HG03196 (cell line): ENCODE data around the gene MOAP1.
"Not testable (repeated sequence)": the region's sequence is repeated elsewhere in the genome, so short reads cannot be mapped to it uniquely, and the experiment has no call there.

Experiments used
- ATAC-seq: cut with Tn5 transposase; IDR thresholded peaks from one replicate; pipeline ENCODE4 v1.9.1; 2021; ENCODE audit not compliant: unreplicated experiment

MOAP1 gene

GRCh38 chr14:93150227-93151208, 34.2 kb downstream of the MOAP1 start:
- no peak for ATAC-seq

GRCh38 chr14:93148979-93149378, 35.7 kb downstream of the MOAP1 start:
- no peak for ATAC-seq

- no peak for ATAC-seq
Observed at GRCh38 chr14:93146119-93146518, 38.6 kb downstream of the MOAP1 start.

GRCh38 chr14:93142854-93143652, 41.6 kb downstream of the MOAP1 start:
- ATAC-seq = no peak

GRCh38 chr14:93137864-93138263, 46.8 kb downstream of the MOAP1 start:
- ATAC-seq = no peak

- ATAC-seq = not testable (repeated sequence)
Observed at GRCh38 chr14:93136508-93136907, 48.2 kb downstream of the MOAP1 start.

- ATAC-seq = no peak
Observed at GRCh38 chr14:93136009-93136408, 48.7 kb downstream of the MOAP1 start.

GRCh38 chr14:93135399-93135798, 49.3 kb downstream of the MOAP1 start:
- no peak for ATAC-seq

GRCh38 chr14:93133464-93133863, 51.2 kb downstream of the MOAP1 start:
- ATAC-seq = no peak

GRCh38 chr14:93132472-93133065, 52.1 kb downstream of the MOAP1 start:
- ATAC-seq = no peak
